HEK293T (cell line): ENCODE measurements around the gene CCDC8.

Source experiments
- CTCF ChIA-PET: fragments of 350-600 bp; formaldehyde crosslinking; extraction: SDS; loops from one replicate; lab custom pipeline; 2021; ENCODE audit warnings: antibody characterized with exemption, inconsistent platforms; lab: Yijun Ruan, JAX
- POLR2A ChIA-PET: fragments of 350-600 bp; formaldehyde crosslinking; extraction: SDS; loops from one replicate; lab custom pipeline; 2020; ENCODE audit warnings: antibody characterized with exemption, inconsistent platforms; lab: Yijun Ruan, JAX
- DNase-seq: peaks from one replicate; pipeline ENCODE4 v3.0.0; 2012; ENCODE audit warnings: mixed read lengths; ENCODE audit errors: extremely low spot score
- ARNT ChIP-seq: fragments of 450-650 bp; IDR thresholded peaks from 2 replicates; pipeline ENCODE4 v1.6.1; 2017; ENCODE audit warnings: mild to moderate bottlenecking
- BHLHE40 ChIP-seq: fragments of 450-650 bp; IDR thresholded peaks from 2 replicates; pipeline ENCODE4 v1.6.1; 2016; ENCODE audit warnings: mild to moderate bottlenecking, moderate library complexity, borderline replicate concordance
- CTBP1 ChIP-seq: fragments of 450-650 bp; IDR thresholded peaks from 2 replicates; pipeline ENCODE4 v1.6.1; 2016; ENCODE audit warnings: borderline replicate concordance
- ELF4 ChIP-seq: fragments of 450-650 bp; IDR thresholded peaks from 2 replicates; pipeline ENCODE4 v1.6.1; 2017; ENCODE audit warnings: antibody characterized with exemption
- FOXA1 ChIP-seq: fragments of 450-650 bp; IDR thresholded peaks from 2 replicates; pipeline ENCODE4 v1.6.1; 2016; ENCODE audit warnings: mild to moderate bottlenecking
- FOXK2 ChIP-seq: fragments of 450-650 bp; IDR thresholded peaks from 2 replicates; pipeline ENCODE4 v1.6.1; 2016; ENCODE audit warnings: mild to moderate bottlenecking
- FOXM1 ChIP-seq: fragments of 450-650 bp; IDR thresholded peaks from 2 replicates; pipeline ENCODE4 v1.6.1; 2017; ENCODE audit warnings: mild to moderate bottlenecking, borderline replicate concordance
- HDGF ChIP-seq: fragments of 450-650 bp; IDR thresholded peaks from 2 replicates; pipeline ENCODE4 v1.6.1; 2017; ENCODE audit warnings: antibody characterized with exemption, borderline replicate concordance
- L3MBTL2 ChIP-seq: fragments of 450-650 bp; conservative IDR thresholded peaks from 2 replicates; pipeline ENCODE4 v1.6.1; 2016; ENCODE audit warnings: mild to moderate bottlenecking
- LEF1 ChIP-seq: fragments of 450-650 bp; IDR thresholded peaks from 2 replicates; pipeline ENCODE4 v1.6.1; 2017; ENCODE audit warnings: mild to moderate bottlenecking, borderline replicate concordance
- NFRKB ChIP-seq: fragments of 450-650 bp; IDR thresholded peaks from 2 replicates; pipeline ENCODE4 v1.6.1; 2016; ENCODE audit warnings: mild to moderate bottlenecking, moderate library complexity
- PKNOX1 ChIP-seq: fragments of 450-650 bp; IDR thresholded peaks from 2 replicates; pipeline ENCODE4 v1.6.1; 2016
- SP1 ChIP-seq: fragments of 450-650 bp; IDR thresholded peaks from 2 replicates; pipeline ENCODE4 v1.6.1; 2017
- SUZ12 ChIP-seq: fragments of 450-650 bp; IDR thresholded peaks from 2 replicates; pipeline ENCODE4 v1.6.1; 2016; ENCODE audit warnings: mild to moderate bottlenecking
- TARDBP ChIP-seq: fragments of 450-650 bp; IDR thresholded peaks from 2 replicates; pipeline ENCODE4 v1.6.1; 2016
- ZNF384 ChIP-seq: fragments of 450-650 bp; IDR thresholded peaks from 2 replicates; pipeline ENCODE4 v1.6.1; 2016

CCDC8 gene

GRCh38 chr19:46413262-46414031 is at the start of gene CCDC8:
CCDC8 (minus strand) TSS chr19:46413564; CDS start chr19:46412810, 754 bp downstream.
- peak; percentile 84 for DNase-seq
- ChIA-PET CTCF (interaction anchor here (0.6 kb wide), 1 partner anchor 12 kb away, joined by 4 read pairs; no protein-coding TSS in a partner anchor), POLR2A (interaction anchor here (0.7 to 1.2 kb wide), 17 partner anchors 8 to 187 kb away, joined by 3 to 15 read pairs (median 3); partner anchors contain the start of genes PNMA8A and PPP5C)
- TF ChIP-seq BHLHE40 (no peak), SP1 (no peak), LEF1 (no peak), PKNOX1 (peak; percentile 99), ZNF384 (no peak), ARNT (no peak), ELF4 (peak; percentile 40; the same call in 1 of the 2 replicates), SUZ12 (no peak), TARDBP (no peak), FOXM1 (peak; percentile 8; the same call in 1 of the 2 replicates), CTBP1 (no peak; the same call in 1 of the 2 replicates), NFRKB (no peak), L3MBTL2 (0 out of 2 replicates have a peak, but pooled peaks have one; percentile 41), FOXA1 (no peak), HDGF (no peak)

GRCh38 chr19:46461537-46461936 is 48.2 kb upstream of the CCDC8 start:
- TF ChIP-seq FOXM1 = no peak
- TF ChIP-seq FOXK2 = no peak
- no peak for TF ChIP-seq SUZ12
- no peak for TF ChIP-seq HDGF
- no peak for TF ChIP-seq FOXA1
- TF ChIP-seq CTBP1 = no peak
- TF ChIP-seq TARDBP = no peak
- no peak for TF ChIP-seq ZNF384
- TF ChIP-seq ELF4 = no peak
- no peak for TF ChIP-seq ARNT
- no peak for TF ChIP-seq BHLHE40
- POLR2A ChIA-PET = no interaction called here
- CTCF ChIA-PET = no interaction called here
- DNase-seq = no peak

- ChIA-PET CTCF (no interaction called here), POLR2A (no interaction called here)
- no peak for TF ChIP-seq PKNOX1
- no peak for TF ChIP-seq L3MBTL2
- TF ChIP-seq BHLHE40 = no peak
- no peak for TF ChIP-seq ZNF384
- no peak for TF ChIP-seq TARDBP
- no peak for TF ChIP-seq CTBP1
- no peak for TF ChIP-seq HDGF
- no peak for TF ChIP-seq SUZ12
- TF ChIP-seq SP1 = no peak
- TF ChIP-seq ARNT = no peak
- no peak for TF ChIP-seq FOXM1
- DNase-seq = no peak
Measured at GRCh38 chr19:46460981-46461380, 47.6 kb upstream of the CCDC8 start.

- TF ChIP-seq LEF1 = no peak
- TF ChIP-seq FOXM1 = no peak
- TF ChIP-seq FOXK2 = no peak
- no peak for TF ChIP-seq ELF4
- TF ChIP-seq CTBP1 = no peak
- no peak for TF ChIP-seq SP1
- no peak for TF ChIP-seq ZNF384
- no peak for TF ChIP-seq FOXA1
- no peak for TF ChIP-seq HDGF
- no peak for TF ChIP-seq L3MBTL2
- CTCF ChIA-PET = no interaction called here
- POLR2A ChIA-PET = interaction anchor here (1.0 kb wide), 1 partner anchor 47 kb away, joined by 3 read pairs; the partner anchor contains the start of gene CCDC8
- no peak for DNase-seq
Measured at GRCh38 chr19:46460055-46460454, 46.7 kb upstream of the CCDC8 start.

GRCh38 chr19:46456930-46457329 is 43.6 kb upstream of the CCDC8 start:
- TF ChIP-seq FOXK2 (no peak), PKNOX1 (no peak), NFRKB (no peak), FOXM1 (no peak), ELF4 (no peak), FOXA1 (no peak), CTBP1 (no peak), L3MBTL2 (no peak)
- DNase-seq = no peak
- ChIA-PET CTCF (no interaction called here), POLR2A (no interaction called here)

- TF ChIP-seq CTBP1 = no peak
- TF ChIP-seq FOXA1 = no peak
- no peak for TF ChIP-seq FOXK2
- no peak for TF ChIP-seq ELF4
- DNase-seq = no peak
- POLR2A ChIA-PET = interaction anchor here (0.9 kb wide), 1 partner anchor 41 kb away, joined by 3 read pairs; the partner anchor contains the start of gene CCDC8
- CTCF ChIA-PET = interaction anchor here (0.6 kb wide), 1 partner anchor 10 kb away, joined by 3 read pairs; no protein-coding TSS in a partner anchor
Measured at GRCh38 chr19:46454244-46454643, 40.9 kb upstream of the CCDC8 start.
